HL-60 (cell line): ENCODE data around the gene DCAF15.

Experiments
- POLR2AphosphoS5 ChIP-seq: IDR thresholded peaks from 2 replicates; pipeline ENCODE4 v1.6.1; 2012; ENCODE audit warnings: low read depth
- TF ChIP-seq, protein P1 (sequence below): IDR thresholded peaks from one replicate; pipeline ENCODE4 v1.5.1; 2011; ENCODE audit warnings: low read length, control low read depth, inconsistent platforms; ENCODE audit not compliant: insufficient read depth

DNA sequence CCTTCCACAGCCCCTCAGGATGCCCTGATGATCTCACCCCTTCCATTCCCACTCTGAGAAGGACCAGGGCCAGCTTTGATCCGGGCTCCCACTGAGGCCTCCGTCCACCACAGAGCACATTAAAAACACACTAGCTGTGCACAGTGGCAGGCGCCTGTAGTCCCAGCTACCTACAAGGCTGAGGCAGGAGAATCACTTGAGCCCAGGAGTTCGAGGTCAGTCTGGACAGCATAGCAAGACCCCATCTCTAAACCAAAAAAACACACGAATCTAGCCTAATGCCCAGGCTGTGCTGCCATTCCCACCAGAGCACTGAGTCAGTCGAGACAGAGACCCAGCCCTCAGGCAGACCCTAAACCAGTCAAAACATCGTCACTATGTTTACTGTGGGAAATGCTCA lies 39.7 kb downstream of the DCAF15 start:
- TF ChIP-seq, protein P1, sequence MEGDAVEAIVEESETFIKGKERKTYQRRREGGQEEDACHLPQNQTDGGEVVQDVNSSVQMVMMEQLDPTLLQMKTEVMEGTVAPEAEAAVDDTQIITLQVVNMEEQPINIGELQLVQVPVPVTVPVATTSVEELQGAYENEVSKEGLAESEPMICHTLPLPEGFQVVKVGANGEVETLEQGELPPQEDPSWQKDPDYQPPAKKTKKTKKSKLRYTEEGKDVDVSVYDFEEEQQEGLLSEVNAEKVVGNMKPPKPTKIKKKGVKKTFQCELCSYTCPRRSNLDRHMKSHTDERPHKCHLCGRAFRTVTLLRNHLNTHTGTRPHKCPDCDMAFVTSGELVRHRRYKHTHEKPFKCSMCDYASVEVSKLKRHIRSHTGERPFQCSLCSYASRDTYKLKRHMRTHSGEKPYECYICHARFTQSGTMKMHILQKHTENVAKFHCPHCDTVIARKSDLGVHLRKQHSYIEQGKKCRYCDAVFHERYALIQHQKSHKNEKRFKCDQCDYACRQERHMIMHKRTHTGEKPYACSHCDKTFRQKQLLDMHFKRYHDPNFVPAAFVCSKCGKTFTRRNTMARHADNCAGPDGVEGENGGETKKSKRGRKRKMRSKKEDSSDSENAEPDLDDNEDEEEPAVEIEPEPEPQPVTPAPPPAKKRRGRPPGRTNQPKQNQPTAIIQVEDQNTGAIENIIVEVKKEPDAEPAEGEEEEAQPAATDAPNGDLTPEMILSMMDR: no peak
- TF ChIP-seq POLR2AphosphoS5: no peak
